HEK293 (cell line): Measurements from ENCODE around the gene FAM168B.

Experiments used
- CTCF ChIA-PET: fragments of 350-600 bp; formaldehyde crosslinking; extraction: SDS; loops from one replicate; lab custom pipeline; 2021; ENCODE audit warnings: antibody characterized with exemption; lab: Yijun Ruan, JAX
- POLR2A ChIA-PET: fragments of 300-600 bp; formaldehyde crosslinking; extraction: SDS; loops from one replicate; lab custom pipeline; 2020; ENCODE audit warnings: antibody characterized with exemption, inconsistent platforms; lab: Yijun Ruan, JAX
- H3K27ac ChIP-seq: fragments of 200-500 bp; sonication (Bioruptor generic); 2 replicates; pipeline ENCODE4 v1.5.1; 2014; ENCODE audit warnings: low read depth, low read length, control low read depth, inconsistent platforms; ENCODE audit errors: extremely low read depth
- H3K36me3 ChIP-seq, 2 experiments: fragments of 200-500 bp in 1 of 2; sonication (Bioruptor generic) in 1 of 2; 1 replicate in 1 of 2; 2 replicates in 1 of 2; pipeline ENCODE4 v1.5.1; 2014 to 2017; ENCODE audit warnings: inconsistent platforms in 2 of 2, low read length in 2 of 2; ENCODE audit not compliant: control insufficient read depth in 2 of 2, insufficient read depth in 1 of 2
- H3K4me1 ChIP-seq: fragments of 200-500 bp; sonication (Bioruptor generic); 2 replicates; pipeline ENCODE4 v1.5.1; 2014; ENCODE audit warnings: mild to moderate bottlenecking, low read length, inconsistent platforms; ENCODE audit not compliant: control insufficient read depth, insufficient read depth
- H3K4me3 ChIP-seq: 2 replicates; pipeline ENCODE4 v1.5.1; 2011; ENCODE audit warnings: low read depth, mild to moderate bottlenecking, control low read depth, low read length, moderate library complexity
- H3K9me3 ChIP-seq: fragments of 200-500 bp; sonication (Bioruptor generic); 2 replicates; pipeline ENCODE4 v1.5.1; 2014; ENCODE audit warnings: low read depth, low read length, inconsistent platforms; ENCODE audit not compliant: control insufficient read depth, insufficient read depth
- BCL6B ChIP-seq: fragments of 450-650 bp; formaldehyde crosslinking; IDR thresholded peaks from 2 replicates; pipeline ENCODE4 v1.5.1; 2017; ENCODE audit warnings: missing biosample characterization, missing genetic modification characterization
- KLF1 ChIP-seq: fragments of 450-650 bp; formaldehyde crosslinking; IDR thresholded peaks from 2 replicates; pipeline ENCODE4 v1.5.1; 2016; ENCODE audit warnings: missing biosample characterization, missing genetic modification characterization
- SP7 ChIP-seq: fragments of 450-650 bp; formaldehyde crosslinking; IDR thresholded peaks from 2 replicates; pipeline ENCODE4 v1.5.1; 2016; ENCODE audit warnings: missing biosample characterization, missing genetic modification characterization
- ZNF239 ChIP-seq: fragments of 450-650 bp; formaldehyde crosslinking; IDR thresholded peaks from 2 replicates; pipeline ENCODE4 v1.5.1; 2016; ENCODE audit warnings: missing biosample characterization, missing genetic modification characterization
- ZNF292 ChIP-seq: fragments of 450-650 bp; formaldehyde crosslinking; IDR thresholded peaks from 2 replicates; pipeline ENCODE4 v1.5.1; 2016; ENCODE audit warnings: low read depth, missing biosample characterization, missing genetic modification characterization, borderline replicate concordance
- ZNF341 ChIP-seq: fragments of 450-650 bp; formaldehyde crosslinking; IDR thresholded peaks from 2 replicates; pipeline ENCODE4; 2016; ENCODE audit warnings: low read depth, missing biosample characterization, missing genetic modification characterization
- ZNF433 ChIP-seq: fragments of 450-650 bp; formaldehyde crosslinking; IDR thresholded peaks from 2 replicates; pipeline ENCODE4 v1.5.1; 2016; ENCODE audit warnings: missing biosample characterization, missing genetic modification characterization, low read depth
- ZNF585B ChIP-seq: fragments of 450-650 bp; formaldehyde crosslinking; IDR thresholded peaks from 2 replicates; pipeline ENCODE4 v1.5.1; 2016; ENCODE audit warnings: missing biosample characterization, missing genetic modification characterization
- ZNF776 ChIP-seq: fragments of 450-650 bp; formaldehyde crosslinking; IDR thresholded peaks from 2 replicates; pipeline ENCODE4 v1.5.0; 2017; ENCODE audit warnings: missing biosample characterization, missing genetic modification characterization, borderline replicate concordance
- ZNF777 ChIP-seq: fragments of 450-650 bp; formaldehyde crosslinking; IDR thresholded peaks from 2 replicates; pipeline ENCODE4 v1.5.1; 2017; ENCODE audit warnings: missing biosample characterization, missing genetic modification characterization, borderline replicate concordance
- ZSCAN30 ChIP-seq: fragments of 450-650 bp; IDR thresholded peaks from 2 replicates; pipeline ENCODE4 v1.5.1; 2018; ENCODE audit warnings: missing biosample characterization, mild to moderate bottlenecking, missing genetic modification characterization, moderate library complexity
- TF ChIP-seq, protein P1 (sequence below): fragments of 450-650 bp; formaldehyde crosslinking; IDR thresholded peaks from 2 replicates; pipeline ENCODE4 v1.5.1; 2016; ENCODE audit warnings: missing biosample characterization, missing genetic modification characterization, borderline replicate concordance
- TF ChIP-seq, protein P2 (sequence below): fragments of 450-650 bp; formaldehyde crosslinking; optimal IDR thresholded peaks from 2 replicates; pipeline ENCODE3; 2016; ENCODE audit warnings: missing biosample characterization, mild to moderate bottlenecking, missing genetic modification characterization

The FAM168B gene

GRCh38 chr2:131056932-131057287, 36.4 kb downstream of the FAM168B start:
- TF ChIP-seq ZNF239 (tag by site-specific recombination): no peak
- no peak for TF ChIP-seq ZNF341
- TF ChIP-seq ZSCAN30 (tag by site-specific recombination): no peak
- no peak for TF ChIP-seq ZNF776 (tag by site-specific recombination)
- CTCF ChIA-PET: no interaction called here
- Histone ChIP-seq H3K4me3 (no peak overlapping the region), H3K4me1 (peaks cover under 1% of the 10 kb centered on the region; the same call in 1 of the 2 replicates), H3K27ac (no peak overlapping the region), H3K9me3 (no peaks in the 10 kb centered on the region), H3K36me3 (peaks cover 24 to 91% of the 10 kb centered on the region in 2 experiments)
- POLR2A ChIA-PET: no interaction called here

- Histone ChIP-seq H3K9me3 (no peaks in the 10 kb centered on the region), H3K4me1 (no peaks in the 10 kb centered on the region), H3K27ac (no peak overlapping the region), H3K36me3 (peaks cover 22 to 92% of the 10 kb centered on the region in 2 experiments), H3K4me3 (no peak overlapping the region)
- TF ChIP-seq ZNF777 (tag by site-specific recombination) (no peak), ZNF433 (no peak), ZNF585B (tag by site-specific recombination) (no peak), SP7 (no peak), BCL6B (tag by site-specific recombination) (no peak), ZNF292 (tag by site-specific recombination) (no peak), KLF1 (tag by site-specific recombination) (no peak)
- TF ChIP-seq, protein P1, sequence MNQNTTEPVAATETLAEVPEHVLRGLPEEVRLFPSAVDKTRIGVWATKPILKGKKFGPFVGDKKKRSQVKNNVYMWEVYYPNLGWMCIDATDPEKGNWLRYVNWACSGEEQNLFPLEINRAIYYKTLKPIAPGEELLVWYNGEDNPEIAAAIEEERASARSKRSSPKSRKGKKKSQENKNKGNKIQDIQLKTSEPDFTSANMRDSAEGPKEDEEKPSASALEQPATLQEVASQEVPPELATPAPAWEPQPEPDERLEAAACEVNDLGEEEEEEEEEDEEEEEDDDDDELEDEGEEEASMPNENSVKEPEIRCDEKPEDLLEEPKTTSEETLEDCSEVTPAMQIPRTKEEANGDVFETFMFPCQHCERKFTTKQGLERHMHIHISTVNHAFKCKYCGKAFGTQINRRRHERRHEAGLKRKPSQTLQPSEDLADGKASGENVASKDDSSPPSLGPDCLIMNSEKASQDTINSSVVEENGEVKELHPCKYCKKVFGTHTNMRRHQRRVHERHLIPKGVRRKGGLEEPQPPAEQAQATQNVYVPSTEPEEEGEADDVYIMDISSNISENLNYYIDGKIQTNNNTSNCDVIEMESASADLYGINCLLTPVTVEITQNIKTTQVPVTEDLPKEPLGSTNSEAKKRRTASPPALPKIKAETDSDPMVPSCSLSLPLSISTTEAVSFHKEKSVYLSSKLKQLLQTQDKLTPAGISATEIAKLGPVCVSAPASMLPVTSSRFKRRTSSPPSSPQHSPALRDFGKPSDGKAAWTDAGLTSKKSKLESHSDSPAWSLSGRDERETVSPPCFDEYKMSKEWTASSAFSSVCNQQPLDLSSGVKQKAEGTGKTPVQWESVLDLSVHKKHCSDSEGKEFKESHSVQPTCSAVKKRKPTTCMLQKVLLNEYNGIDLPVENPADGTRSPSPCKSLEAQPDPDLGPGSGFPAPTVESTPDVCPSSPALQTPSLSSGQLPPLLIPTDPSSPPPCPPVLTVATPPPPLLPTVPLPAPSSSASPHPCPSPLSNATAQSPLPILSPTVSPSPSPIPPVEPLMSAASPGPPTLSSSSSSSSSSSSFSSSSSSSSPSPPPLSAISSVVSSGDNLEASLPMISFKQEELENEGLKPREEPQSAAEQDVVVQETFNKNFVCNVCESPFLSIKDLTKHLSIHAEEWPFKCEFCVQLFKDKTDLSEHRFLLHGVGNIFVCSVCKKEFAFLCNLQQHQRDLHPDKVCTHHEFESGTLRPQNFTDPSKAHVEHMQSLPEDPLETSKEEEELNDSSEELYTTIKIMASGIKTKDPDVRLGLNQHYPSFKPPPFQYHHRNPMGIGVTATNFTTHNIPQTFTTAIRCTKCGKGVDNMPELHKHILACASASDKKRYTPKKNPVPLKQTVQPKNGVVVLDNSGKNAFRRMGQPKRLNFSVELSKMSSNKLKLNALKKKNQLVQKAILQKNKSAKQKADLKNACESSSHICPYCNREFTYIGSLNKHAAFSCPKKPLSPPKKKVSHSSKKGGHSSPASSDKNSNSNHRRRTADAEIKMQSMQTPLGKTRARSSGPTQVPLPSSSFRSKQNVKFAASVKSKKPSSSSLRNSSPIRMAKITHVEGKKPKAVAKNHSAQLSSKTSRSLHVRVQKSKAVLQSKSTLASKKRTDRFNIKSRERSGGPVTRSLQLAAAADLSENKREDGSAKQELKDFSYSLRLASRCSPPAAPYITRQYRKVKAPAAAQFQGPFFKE: no peak
- TF ChIP-seq, protein P2, sequence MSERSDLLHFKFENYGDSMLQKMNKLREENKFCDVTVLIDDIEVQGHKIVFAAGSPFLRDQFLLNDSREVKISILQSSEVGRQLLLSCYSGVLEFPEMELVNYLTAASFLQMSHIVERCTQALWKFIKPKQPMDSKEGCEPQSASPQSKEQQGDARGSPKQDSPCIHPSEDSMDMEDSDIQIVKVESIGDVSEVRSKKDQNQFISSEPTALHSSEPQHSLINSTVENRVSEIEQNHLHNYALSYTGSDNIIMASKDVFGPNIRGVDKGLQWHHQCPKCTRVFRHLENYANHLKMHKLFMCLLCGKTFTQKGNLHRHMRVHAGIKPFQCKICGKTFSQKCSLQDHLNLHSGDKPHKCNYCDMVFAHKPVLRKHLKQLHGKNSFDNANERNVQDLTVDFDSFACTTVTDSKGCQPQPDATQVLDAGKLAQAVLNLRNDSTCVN (tag by site-specific recombination): no peak
- POLR2A ChIA-PET: no interaction called here
- CTCF ChIA-PET: interaction anchor here (0.5 kb wide), 1 partner anchor 98 kb away, joined by 6 read pairs; no protein-coding TSS in a partner anchor
These were observed 36.9 kb downstream of the FAM168B start for GRCh38 chr2:131056204-131056931.
